Astrocyte (in vitro differentiated cells and primary cell): ENCODE data around the gene DNAH1.

Experiments
- CTCF ChIP-seq: IDR thresholded peaks from 2 replicates; pipeline ENCODE4 v1.5.1; 2011; ENCODE audit warnings: low read depth, mild to moderate bottlenecking, inconsistent platforms, low read length, moderate library complexity; ENCODE audit not compliant: insufficient read depth
- EZH2 ChIP-seq: IDR thresholded peaks from 2 replicates; pipeline ENCODE4 v1.6.1; 2012; ENCODE audit warnings: mild to moderate bottlenecking, low read length, inconsistent platforms; ENCODE audit not compliant: insufficient read depth

GRCh38 chr3:52405066-52405465 is 88.9 kb downstream of the DNAH1 start:
- TF ChIP-seq CTCF (no peak), EZH2 (no peak)
